ENCODE data around the gene KRIT1.

- TF ChIP-seq POLR2A (IDR thresholded peaks at IDR 0.05), result no peak
- TF ChIP-seq CTCF (IDR thresholded peaks at IDR 0.05), result no peak
- TF ChIP-seq EP300 (IDR thresholded peaks at IDR 0.05), result no peak
Measured at GRCh38 chr7:92192326-92192725, 53.4 kb downstream of the KRIT1 start.

Data from ovary (tissue), 3 donors.